Inferior parietal cortex (tissue), 1 donor: Measurements from ENCODE around the gene EBF3.

Experiments used
- DNase-seq: peaks from one replicate; pipeline ENCODE4 v3.0.0-alpha.2; 2016; ENCODE audit errors: extremely low spot score

EBF3 gene

GRCh38 chr10:129854158-129854557 is 109.9 kb downstream of the EBF3 start:
- DNase-seq: no peak

DNA sequence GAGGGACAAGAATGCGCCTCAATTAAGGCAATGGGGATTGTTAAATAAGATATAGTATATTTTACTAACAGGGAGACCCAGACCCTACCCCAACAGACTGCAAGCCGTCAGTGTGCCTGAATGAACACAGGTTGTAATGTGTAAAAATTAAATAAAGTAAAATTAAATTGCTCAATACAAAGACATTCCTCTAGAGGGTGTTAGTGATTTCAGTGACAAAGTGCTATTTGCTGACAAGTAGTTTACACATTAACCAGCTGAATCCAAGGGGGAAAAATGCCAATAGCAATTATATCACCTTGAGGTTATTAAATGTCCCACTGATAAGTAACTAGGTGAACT is 110.5 kb downstream of the EBF3 start:
- peak; percentile 9 for DNase-seq

DNA sequence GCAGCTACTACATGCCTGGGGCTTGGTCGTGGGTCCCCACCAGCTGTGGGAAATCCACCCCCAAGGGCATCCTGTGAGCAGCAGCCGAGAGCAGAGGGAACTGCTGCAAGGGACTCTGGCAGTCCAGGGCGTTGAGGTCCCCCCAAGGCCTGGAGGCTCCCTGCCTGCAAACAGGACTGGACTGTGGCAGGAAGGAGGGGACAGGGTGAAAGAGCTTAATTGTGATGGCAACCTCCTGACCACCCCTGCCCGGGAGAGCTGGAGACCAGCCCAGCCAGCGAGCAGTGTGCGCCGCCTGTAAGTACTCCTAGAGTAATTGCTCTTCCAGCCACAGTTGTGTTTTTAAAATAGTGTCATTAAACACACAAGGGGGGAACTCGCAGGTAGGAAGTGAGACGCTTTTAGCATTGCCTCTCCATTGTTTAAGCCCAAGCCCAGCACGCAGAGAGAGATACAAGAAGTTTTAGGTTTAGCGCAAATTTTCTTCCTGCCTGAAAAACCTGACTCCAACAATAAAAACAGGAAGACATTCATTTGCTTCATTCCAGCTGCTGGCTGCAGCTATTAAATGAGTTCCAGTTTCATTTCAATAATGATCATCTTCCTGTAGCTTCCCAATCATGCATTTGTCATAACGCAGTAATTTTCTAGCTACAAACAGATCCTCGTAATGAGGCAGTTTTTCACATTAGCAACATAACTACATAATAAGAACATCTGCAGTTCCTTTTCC is 111.1 kb downstream of the EBF3 start:
- no peak for DNase-seq

DNA sequence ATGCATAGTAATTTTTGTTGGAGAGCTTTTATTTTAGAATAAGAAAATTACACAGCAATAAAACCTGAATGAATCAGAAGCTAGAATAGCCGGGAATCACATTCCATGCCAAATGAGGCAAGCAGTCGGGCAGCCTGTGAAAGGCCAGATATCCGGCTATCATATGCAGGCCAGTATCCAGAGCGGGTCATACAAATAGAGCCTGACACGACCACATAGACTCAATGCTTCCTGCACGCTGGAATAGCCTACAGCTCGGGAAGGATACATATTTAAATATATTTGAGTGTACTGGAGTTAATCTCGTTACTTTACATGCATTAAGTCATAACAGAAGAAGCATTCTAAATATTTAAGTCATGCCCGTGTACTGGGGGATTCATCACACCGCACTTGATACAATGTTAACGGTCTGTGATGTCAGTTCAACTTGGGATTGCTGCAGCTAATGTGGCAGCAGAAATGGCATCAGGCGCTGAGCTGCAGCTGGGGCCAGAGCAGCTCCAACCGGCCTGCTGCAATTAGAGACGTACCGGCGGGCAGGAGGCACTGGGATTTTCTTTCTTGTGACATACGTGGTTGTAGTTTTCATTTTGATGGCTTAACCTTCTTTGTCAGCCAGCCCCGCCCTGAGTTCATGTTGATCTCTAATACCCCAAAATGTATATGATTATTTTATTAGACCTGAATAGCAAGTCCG is 112.0 kb downstream of the EBF3 start:
- no peak for DNase-seq

DNA sequence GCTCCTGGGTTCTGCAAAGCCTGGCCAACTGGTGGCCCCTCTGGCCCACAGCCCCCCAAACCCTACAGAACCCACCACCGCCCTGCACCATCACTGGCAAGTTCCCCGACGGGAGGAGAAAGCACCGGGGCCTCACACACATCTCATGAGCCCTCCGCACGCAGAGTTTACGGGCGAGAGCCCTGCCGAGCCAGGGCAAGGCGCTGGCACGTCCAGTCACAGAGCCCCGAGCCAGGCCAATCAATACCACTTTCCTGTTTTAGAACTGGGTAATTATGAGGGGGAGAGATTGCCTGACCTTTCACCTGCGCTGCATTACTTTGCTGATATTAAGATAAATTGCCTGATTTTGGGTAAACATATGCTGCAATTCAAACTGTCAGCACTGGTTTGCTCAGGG is 113.3 kb downstream of the EBF3 start:
- no peak for DNase-seq

DNA sequence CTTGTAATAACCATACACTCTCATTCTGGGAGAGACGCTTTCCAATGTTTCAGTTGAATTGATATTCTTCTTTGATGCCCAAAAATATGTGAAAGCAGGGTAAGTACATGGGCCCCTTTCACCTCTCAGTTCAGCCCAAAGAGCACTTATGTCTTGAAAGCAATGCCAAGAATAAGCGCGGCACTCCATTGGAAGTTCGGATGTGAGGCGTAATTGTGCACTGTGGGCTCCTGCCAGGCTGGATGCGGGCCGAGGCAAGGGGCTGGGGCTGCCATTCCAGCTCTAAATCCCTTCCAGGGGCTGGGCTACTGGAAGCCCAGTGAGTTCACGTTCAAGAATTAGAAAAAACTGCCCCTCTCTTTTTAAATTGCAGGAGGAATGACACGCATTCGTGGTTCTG is 113.8 kb downstream of the EBF3 start:
- no peak for DNase-seq

- DNase-seq: no peak
Measured at GRCh38 chr10:129849853-129850252, 114.2 kb downstream of the EBF3 start.

DNA sequence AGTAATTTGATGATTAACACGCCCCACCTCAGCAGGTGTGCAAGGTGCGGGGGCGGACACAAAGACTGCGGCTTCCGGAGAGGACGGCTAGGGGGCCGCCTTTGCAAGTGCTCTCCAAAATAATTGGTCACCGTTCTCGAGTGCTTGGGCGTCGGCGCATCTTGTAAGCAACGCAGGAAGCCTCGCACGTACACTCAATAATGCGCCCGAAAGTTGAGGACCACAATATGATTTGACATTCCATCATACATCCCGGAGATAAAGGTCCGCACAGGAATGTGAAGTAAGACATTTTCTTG is 114.7 kb downstream of the EBF3 start:
- DNase-seq: no peak

DNA sequence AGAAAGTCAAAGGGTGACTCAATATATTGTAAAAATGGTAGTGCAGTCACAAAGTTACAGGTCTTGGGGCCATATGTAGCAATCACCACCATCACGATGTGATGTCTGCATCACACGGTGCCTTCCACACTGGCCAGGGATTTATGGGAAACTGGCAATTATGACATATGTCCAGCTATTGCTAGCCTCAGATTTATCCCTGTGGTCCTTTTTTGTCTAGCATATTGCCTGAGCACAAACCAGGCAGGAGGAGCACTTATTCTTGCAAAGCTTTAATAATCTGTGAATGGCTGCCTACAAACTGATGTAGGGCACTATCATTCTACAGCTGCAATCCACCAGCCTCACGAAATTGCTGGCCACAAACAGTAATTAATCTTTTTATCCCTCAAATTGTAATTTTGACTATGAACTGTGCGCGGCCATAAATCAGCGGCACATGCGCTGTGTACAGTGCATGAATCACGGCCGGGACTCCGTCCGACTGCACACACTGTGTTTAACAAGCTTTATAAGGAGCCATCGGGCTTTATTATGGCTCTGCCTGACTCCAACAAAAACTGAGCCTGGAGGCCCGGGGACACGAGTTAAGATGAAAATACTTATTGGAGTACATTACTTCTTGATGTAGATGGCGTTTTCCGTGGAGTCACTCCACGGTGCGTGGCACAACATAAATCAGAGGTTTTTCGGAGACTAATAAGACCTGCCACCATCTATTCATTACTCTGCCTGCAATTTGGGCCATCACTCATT is 115.2 kb downstream of the EBF3 start:
- DNase-seq: no peak

DNA sequence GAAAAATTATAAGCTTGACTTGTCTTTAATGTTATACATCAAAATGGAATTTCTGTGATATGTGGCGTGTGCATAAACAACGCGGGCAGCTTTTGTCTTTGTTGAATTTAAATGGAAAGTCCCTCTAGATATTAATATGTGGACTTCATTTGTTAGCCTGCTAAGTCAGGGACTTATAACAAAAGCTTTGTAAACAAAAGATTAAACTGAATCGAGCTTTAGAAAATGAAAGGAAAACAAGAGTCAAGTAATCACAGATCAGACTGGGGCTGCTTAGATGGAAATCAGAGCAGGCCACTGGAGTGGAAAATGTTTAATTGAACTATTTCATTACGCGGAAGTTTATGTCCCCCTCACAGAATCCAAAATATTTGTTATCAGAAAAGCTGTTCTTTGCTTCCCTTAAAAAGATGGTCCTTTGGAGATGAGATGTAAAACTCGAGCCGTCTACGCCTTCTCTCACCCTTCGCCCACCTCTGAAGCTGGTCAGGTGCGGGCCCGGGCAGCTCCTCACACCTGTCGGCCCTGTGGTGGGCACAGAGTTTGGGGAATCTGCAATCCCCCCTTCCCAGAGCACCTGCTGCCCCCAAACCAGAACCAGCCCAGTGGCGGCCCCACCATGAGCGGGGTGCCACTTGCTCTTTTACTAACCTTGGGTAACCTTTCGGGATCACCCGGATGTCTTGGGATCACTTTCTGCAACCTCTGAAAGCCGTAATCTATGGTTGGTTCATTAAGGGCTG is 116.2 kb downstream of the EBF3 start:
- no peak for DNase-seq

- DNase-seq: no peak
Measured at GRCh38 chr10:129846991-129847391, 117.1 kb downstream of the EBF3 start.

DNA sequence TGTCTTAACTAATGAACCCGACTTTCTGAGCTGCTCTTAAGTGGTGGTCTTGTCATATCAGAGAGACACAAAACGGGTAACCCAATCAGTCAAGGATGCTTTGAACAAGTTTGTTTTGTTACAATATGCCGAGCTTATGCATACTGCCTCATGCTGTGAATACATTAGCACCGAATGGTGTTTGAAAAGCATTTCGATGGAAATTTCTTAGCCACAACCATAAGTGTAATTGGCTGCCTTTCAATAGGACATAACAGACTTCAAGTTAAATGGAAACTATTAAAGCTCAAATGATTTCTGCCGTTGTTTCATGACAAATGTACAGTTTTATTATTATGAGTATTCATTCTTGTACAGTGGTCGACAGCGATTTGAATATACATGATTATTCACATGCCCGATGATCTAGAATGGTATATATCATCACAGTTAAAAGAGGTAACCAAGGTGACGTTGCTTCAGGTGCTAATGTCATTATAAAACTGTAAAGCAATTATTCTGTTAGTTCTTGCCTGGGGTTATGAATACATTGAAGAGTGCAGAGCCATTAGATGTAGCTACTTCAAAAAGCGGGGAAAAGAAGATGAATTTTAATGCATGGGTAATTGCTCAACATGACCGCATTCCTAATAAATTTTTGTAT is 118.8 kb downstream of the EBF3 start:
- DNase-seq: no peak

- no peak for DNase-seq
Measured at GRCh38 chr10:129844216-129844766, 119.8 kb downstream of the EBF3 start.

DNA sequence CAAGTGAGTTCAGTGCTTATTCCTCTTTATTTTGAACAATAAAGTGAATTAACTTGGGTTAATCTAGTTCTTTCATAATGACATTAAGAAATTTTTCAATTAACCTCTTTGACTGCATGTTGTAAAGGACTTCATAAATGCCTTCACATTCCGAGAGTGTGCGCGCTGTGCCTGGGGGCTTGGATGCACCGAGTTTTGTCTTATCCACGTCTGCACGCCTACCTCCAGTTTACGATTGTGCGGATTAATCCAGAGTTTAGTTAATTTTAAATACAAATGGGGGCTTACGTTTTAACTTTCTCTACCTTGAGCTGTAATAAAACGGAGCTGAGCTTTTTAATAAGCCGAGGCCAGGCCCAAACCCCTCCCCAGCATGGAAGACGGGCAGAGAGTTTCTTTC is 120.4 kb downstream of the EBF3 start:
- no peak for DNase-seq

GRCh38 chr10:129843131-129843541 is 120.9 kb downstream of the EBF3 start:
- no peak for DNase-seq

- no peak for DNase-seq
Measured at GRCh38 chr10:129842031-129842430, 122.0 kb downstream of the EBF3 start.

DNA sequence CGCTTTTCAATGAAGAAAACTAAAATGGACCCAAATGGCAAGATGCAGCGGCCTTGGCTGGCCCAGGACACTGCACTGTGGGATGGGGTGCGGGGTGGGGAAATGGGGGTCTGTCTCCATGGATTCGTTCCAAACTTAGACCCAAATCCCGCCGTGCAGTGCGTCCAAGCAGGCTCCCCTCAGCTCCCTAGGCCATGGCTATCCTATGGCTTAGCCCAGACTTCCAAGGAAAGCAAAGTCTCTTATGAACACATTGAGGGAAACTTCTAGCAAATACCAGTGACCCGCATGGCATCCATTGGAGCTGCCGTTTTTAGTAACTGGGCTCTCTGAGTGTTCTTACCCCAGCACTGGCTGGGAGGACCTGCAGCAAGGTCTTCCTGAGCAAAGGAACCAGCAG is 122.5 kb downstream of the EBF3 start:
- DNase-seq: no peak

DNA sequence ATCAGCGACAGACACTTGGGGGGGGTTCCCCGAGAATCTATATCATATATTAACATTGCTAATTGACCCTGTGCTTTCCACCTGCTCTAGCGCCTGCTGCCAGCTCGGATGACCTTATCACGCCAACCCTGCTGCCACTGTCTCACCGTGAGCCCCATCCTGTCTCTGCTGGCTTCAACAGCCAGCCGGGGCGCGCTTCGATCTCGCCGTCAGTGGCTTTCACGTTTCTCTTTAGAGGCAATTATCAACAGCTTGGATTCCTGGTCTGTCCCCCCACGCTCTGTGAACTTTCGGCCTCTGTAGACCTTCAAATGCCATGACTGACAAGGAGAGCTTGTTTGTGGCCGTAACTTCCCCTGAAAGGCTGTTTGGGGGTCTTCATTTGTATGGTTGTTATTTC is 123.0 kb downstream of the EBF3 start:
- no peak for DNase-seq

- DNase-seq: no peak
Measured at GRCh38 chr10:129840196-129840590, 123.9 kb downstream of the EBF3 start.

GRCh38 chr10:129839285-129840195 is 124.5 kb downstream of the EBF3 start:
- DNase-seq: no peak

GRCh38 chr10:129838794-129839193 is 125.3 kb downstream of the EBF3 start:
- no peak for DNase-seq
